ENCODE results near the gene SLC4A1. TPM values are rescaled to one million over a fixed set of nuclear protein-coding genes. Genes with fewer than 3 reads are reported as not detected.

Gene SLC4A1
- total and polyA plus RNA-seq, 2 donors from 2014 or later = 2.1 to 201 TPM

- Histone ChIP-seq H3K4me1 (ENCODE audit: control insufficient read depth in 2 of 3, insufficient read depth in 2 of 3, low read depth in 1 of 3, low read length in 3 of 3) (peaks cover 0 to 9% (median 5%) of the 10 kb centered on the region in 3 donors), H3K9ac (ENCODE audit: low read length in 3 of 3) (peak overlapping the region in 1 of 3 donors; percentile 46), H3K27ac (ENCODE audit: low read depth in 2 of 2, low read length in 2 of 2) (no peak overlapping the region), H3K27me3 (ENCODE audit: control insufficient read depth, insufficient read depth, low read length) (no peaks in the 10 kb centered on the region), H3K9me3 (ENCODE audit: control insufficient read depth in 2 of 3, insufficient read depth in 1 of 3, low read length in 3 of 3) (no peaks in the 10 kb centered on the region), H3K4me3 (ENCODE audit: low read length in 3 of 3) (peak overlapping the region in 2 of 3 donors; percentile 23 to 28), H3K36me3 (ENCODE audit: control insufficient read depth in 2 of 3, insufficient read depth in 3 of 3, low read length in 3 of 3) (no peaks in the 10 kb centered on the region)
- peak in 4 of 5 donors; percentile 70 to 84 (median 75) for DNase-seq
- no peak for FAIRE-seq
- intact Hi-C loops (cut with DNase I) = no loop called here
- TF ChIP-seq CTCF (IDR thresholded peaks at IDR 0.05; ENCODE audit: borderline replicate concordance, extremely low read depth, insufficient read depth) = no peak
Measured at GRCh38 chr17:44307387-44308186, 39.7 kb upstream of the SLC4A1 start.

GRCh38 chr17:44304651-44305050 lies 36.7 kb upstream of the SLC4A1 start:
- intact Hi-C loops (cut with DNase I) = no loop called here
- no peak for TF ChIP-seq CTCF (IDR thresholded peaks at IDR 0.05; ENCODE audit: borderline replicate concordance, extremely low read depth, insufficient read depth)
- no peak overlapping the region for H3K27ac ChIP-seq (ENCODE audit: low read depth in 2 of 2, low read length in 2 of 2)
- no peak for DNase-seq
- no peaks in the 10 kb centered on the region for H3K27me3 ChIP-seq (ENCODE audit: control insufficient read depth, insufficient read depth, low read length)
- no peak overlapping the region for H3K4me3 ChIP-seq (ENCODE audit: low read length in 3 of 3)
- no peak for FAIRE-seq
- no peaks in the 10 kb centered on the region for H3K9me3 ChIP-seq (ENCODE audit: control insufficient read depth in 2 of 3, insufficient read depth in 1 of 3, low read length in 3 of 3)
- no peak overlapping the region for H3K9ac ChIP-seq (ENCODE audit: low read length in 3 of 3)
- H3K36me3 ChIP-seq (ENCODE audit: control insufficient read depth in 2 of 3, insufficient read depth in 3 of 3, low read length in 3 of 3) = no peaks in the 10 kb centered on the region
- H3K4me1 ChIP-seq (ENCODE audit: control insufficient read depth in 2 of 3, insufficient read depth in 2 of 3, low read depth in 1 of 3, low read length in 3 of 3) = peaks cover 0 to 9% (median 5%) of the 10 kb centered on the region in 3 donors

- Histone ChIP-seq H3K36me3 (ENCODE audit: control insufficient read depth in 2 of 3, insufficient read depth in 3 of 3, low read length in 3 of 3) (no peaks in the 10 kb centered on the region), H3K4me3 (ENCODE audit: low read length in 3 of 3) (no peak overlapping the region), H3K4me1 (ENCODE audit: control insufficient read depth in 2 of 3, insufficient read depth in 2 of 3, low read depth in 1 of 3, low read length in 3 of 3) (no peaks in the 10 kb centered on the region), H3K27me3 (ENCODE audit: control insufficient read depth, insufficient read depth, low read length) (no peaks in the 10 kb centered on the region), H3K9ac (ENCODE audit: low read length in 3 of 3) (no peak overlapping the region), H3K9me3 (ENCODE audit: control insufficient read depth in 2 of 3, insufficient read depth in 1 of 3, low read length in 3 of 3) (no peaks in the 10 kb centered on the region), H3K27ac (ENCODE audit: low read depth in 2 of 2, low read length in 2 of 2) (no peak overlapping the region)
- intact Hi-C loops (cut with DNase I) = no loop called here
- TF ChIP-seq CTCF (IDR thresholded peaks at IDR 0.05; ENCODE audit: borderline replicate concordance, extremely low read depth, insufficient read depth) = no peak
- no peak for FAIRE-seq
- no peak for DNase-seq
Measured at GRCh38 chr17:44297975-44298374, 30.0 kb upstream of the SLC4A1 start.

Data from kidney (tissue), 14 donors.